Activated B cell treated with CpG ODN at 0.5 μM for 24 hours (primary cell): ENCODE results near the gene ASMTL. TPM values are rescaled to one million over a fixed set of nuclear protein-coding genes. Genes with fewer than 3 reads are reported as not detected.

Source experiments
- ATAC-seq: fragments of 200-7000 bp; cut with Tn5 transposase; one replicate; pipeline ENCODE4 v1.10.0; 2021; ENCODE audit warnings: low read depth, mild to moderate bottlenecking, moderate library complexity
- CTCF ChIA-PET: fragments of 350-600 bp; sonication (Branson Sonifier 250); formaldehyde crosslinking; loops from one replicate; lab custom pipeline; 2021; ENCODE audit warnings: antibody characterized with exemption; lab: Charles Lee
- POLR2A ChIA-PET: fragments of 350-600 bp; sonication (Branson Sonifier 250); formaldehyde crosslinking; loops from one replicate; lab custom pipeline; 2021; ENCODE audit warnings: antibody characterized with exemption; lab: Charles Lee
- DNase-seq: peaks from one replicate; pipeline ENCODE4 v3.0.0; 2022
- H3K27ac Mint-ChIP-seq: one replicate; pipeline ENCODE4 v1.8.0; 2020; ENCODE audit warnings: mixed read lengths
- H3K27me3 Mint-ChIP-seq: one replicate; pipeline ENCODE4 v1.8.0; 2021; ENCODE audit warnings: mixed read lengths
- H3K36me3 Mint-ChIP-seq: one replicate; pipeline ENCODE4 v1.8.0; 2021; ENCODE audit warnings: low read depth, mixed read lengths
- H3K4me1 Mint-ChIP-seq: one replicate; pipeline ENCODE4 v1.8.0; 2021; ENCODE audit warnings: mixed read lengths
- H3K4me3 Mint-ChIP-seq: one replicate; pipeline ENCODE4 v1.8.0; 2020; ENCODE audit warnings: mild to moderate bottlenecking, mixed read lengths
- H3K9me3 Mint-ChIP-seq: one replicate; pipeline ENCODE4 v1.8.0; 2020; ENCODE audit warnings: mixed read lengths
- CTCF ChIP-seq: fragments of 200-600 bp; IDR thresholded peaks from one replicate; pipeline ENCODE4 v1.8.0; 2022; ENCODE audit warnings: antibody characterized with exemption, mild to moderate bottlenecking
- intact Hi-C: fragments of 100-400 bp; cut with micrococcal nuclease; formaldehyde crosslinking; loops from one replicate; pipeline ENCODE4 v1.15.1; 2024
- total RNA-seq: library from RNA; stranded (reverse); gene quantifications from 2 replicates; pipeline ENCODE4 v1.2.3, GENCODE V29; 2022

The ASMTL gene
- total RNA-seq, 1 donor from 2014 or later = 52.1 TPM

GRCh38 chrX:1354036-1355019, 98.4 kb downstream of the ASMTL start:
- H3K9me3 Mint-ChIP-seq = no peaks in the 10 kb centered on the region
- DNase-seq (no peak), ATAC-seq (no peak)
- H3K36me3 Mint-ChIP-seq = peaks cover 14% of the 10 kb centered on the region
- no peak overlapping the region for H3K27ac Mint-ChIP-seq
- TF ChIP-seq CTCF = no peak
- ChIA-PET POLR2A (no interaction called here), CTCF (no interaction called here)
- no peaks in the 10 kb centered on the region for H3K4me1 Mint-ChIP-seq
- no peaks in the 10 kb centered on the region for H3K27me3 Mint-ChIP-seq
- no peak overlapping the region for H3K4me3 Mint-ChIP-seq
- intact Hi-C loops = no loop called here

Other genes starting within 250 kb of the ASMTL start
- not detected in 2 replicates for gene CRLF2, start 240.3 kb downstream of the ASMTL start, total RNA-seq
- gene CSF2RA, start 184.1 kb downstream of the ASMTL start, total RNA-seq = 0.69 TPM in 1 of 2 replicates, not detected in the other
- gene IL3RA, start 116.1 kb downstream of the ASMTL start, total RNA-seq = 0.53 and 0.66 TPM in 2 replicates
- gene SLC25A6, start 60.8 kb downstream of the ASMTL start, total RNA-seq = 436 and 472 TPM in 2 replicates
- gene P2RY8, start 84.3 kb upstream of the ASMTL start, total RNA-seq = 315 and 332 TPM in 2 replicates
- 75.7 and 84.7 TPM in 2 replicates for gene AKAP17A, start 138.7 kb upstream of the ASMTL start, total RNA-seq
- gene ASMT, start 162.2 kb upstream of the ASMTL start, total RNA-seq = 0.44 and 0.69 TPM in 2 replicates